SK-N-MC (cell line): ENCODE measurements around the gene SMC3.

Experiments
- DNase-seq: peaks from one replicate; pipeline ENCODE4 v3.0.0-alpha.2; 2011; ENCODE audit warnings: low read depth, low spot score
- H3K27ac ChIP-seq: fragments of 200-600 bp; sonication (generic); 2 replicates; pipeline ENCODE4 v1.5.1; 2016; ENCODE audit warnings: mixed run types
- H3K36me3 ChIP-seq: fragments of 200-600 bp; sonication (generic); 2 replicates; pipeline ENCODE4 v1.6.1; 2017; ENCODE audit warnings: antibody characterized with exemption, low read length, mixed read lengths; ENCODE audit not compliant: insufficient read depth
- H3K4me3 ChIP-seq: fragments of 200-600 bp; sonication (generic); 2 replicates; pipeline ENCODE4 v1.5.1; 2016
- H3K9ac ChIP-seq: fragments of 200-600 bp; sonication (generic); 2 replicates; pipeline ENCODE4 v1.8.0; 2017; ENCODE audit warnings: mixed run types, mixed read lengths; ENCODE audit not compliant: insufficient read length
- H3K9me3 ChIP-seq: fragments of 200-600 bp; sonication (generic); 2 replicates; pipeline ENCODE4 v1.6.1; 2017; ENCODE audit warnings: low read depth, mild to moderate bottlenecking, antibody characterized with exemption, low read length, moderate library complexity, mixed read lengths
- EZH2 ChIP-seq: fragments of 200-600 bp; sonication (generic); IDR thresholded peaks from one replicate; pipeline ENCODE4 v1.6.1; 2017; ENCODE audit warnings: antibody characterized with exemption
- FOXP2 ChIP-seq: optimal IDR thresholded peaks from 2 replicates; pipeline ENCODE3; 2011; ENCODE audit warnings: mild to moderate bottlenecking, moderate library complexity; ENCODE audit not compliant: insufficient read depth; ENCODE audit errors: extremely low read length, control extremely low read depth
- POLR2AphosphoS5 ChIP-seq: IDR thresholded peaks from 2 replicates; pipeline ENCODE4 v1.6.1; 2012; ENCODE audit warnings: mild to moderate bottlenecking, low read depth, low read length, borderline replicate concordance

SMC3 gene

DNA sequence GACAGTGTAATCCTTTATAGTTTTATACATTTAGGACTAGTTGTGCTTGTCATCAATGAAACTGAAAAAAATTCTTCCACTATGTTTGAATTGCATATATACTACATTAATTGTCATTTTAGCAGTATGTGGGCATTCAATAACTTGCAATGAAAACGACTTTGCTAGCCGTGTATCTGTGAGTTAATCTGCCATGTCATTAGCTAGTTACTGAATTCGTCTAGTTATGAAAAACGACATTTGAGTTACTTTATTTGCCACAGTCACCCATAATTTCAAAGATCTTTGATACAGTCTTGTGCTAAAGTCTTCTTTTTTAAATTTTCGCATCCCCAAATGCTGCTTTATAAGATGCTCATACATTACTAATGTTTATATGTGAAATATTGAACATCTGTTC, 18.3 kb upstream of the SMC3 start:
- no peak overlapping the region for H3K27ac ChIP-seq

DNA sequence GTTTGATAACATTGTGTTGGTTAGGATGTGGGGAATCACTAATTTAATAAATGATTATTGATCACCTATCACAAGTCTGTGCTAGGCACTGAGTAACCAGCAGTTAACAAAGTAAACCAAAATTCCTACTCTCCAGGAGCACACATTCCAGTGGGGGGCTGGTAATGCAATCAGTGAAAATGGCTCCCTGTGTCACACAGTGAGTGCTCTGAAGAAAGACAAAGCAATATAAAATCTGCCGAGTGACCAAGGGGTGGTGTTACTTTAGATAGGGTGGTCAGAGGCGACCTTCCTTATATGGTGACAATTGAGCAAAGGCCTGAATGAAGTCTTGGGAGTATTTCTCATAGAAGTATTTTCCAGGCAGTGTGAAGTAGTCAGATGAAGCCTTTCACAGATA, 13.6 kb upstream of the SMC3 start:
- DNase-seq, result no peak
- H3K27ac ChIP-seq, result no peak overlapping the region
- no peaks in the 10 kb centered on the region for H3K36me3 ChIP-seq
- no peak overlapping the region for H3K9ac ChIP-seq
- H3K9me3 ChIP-seq, result no peaks in the 10 kb centered on the region
- no peak overlapping the region for H3K4me3 ChIP-seq
- TF ChIP-seq EZH2 (no peak), FOXP2 (no peak), POLR2AphosphoS5 (no peak)

More for the DNA sequence above, 18.3 kb upstream of the SMC3 start:
- DNase-seq, result no peak
- H3K36me3 ChIP-seq, result no peaks in the 10 kb centered on the region
- TF ChIP-seq FOXP2 (no peak), POLR2AphosphoS5 (no peak)
- H3K9ac ChIP-seq, result no peak overlapping the region
- no peak overlapping the region for H3K4me3 ChIP-seq
- no peaks in the 10 kb centered on the region for H3K9me3 ChIP-seq

DNA sequence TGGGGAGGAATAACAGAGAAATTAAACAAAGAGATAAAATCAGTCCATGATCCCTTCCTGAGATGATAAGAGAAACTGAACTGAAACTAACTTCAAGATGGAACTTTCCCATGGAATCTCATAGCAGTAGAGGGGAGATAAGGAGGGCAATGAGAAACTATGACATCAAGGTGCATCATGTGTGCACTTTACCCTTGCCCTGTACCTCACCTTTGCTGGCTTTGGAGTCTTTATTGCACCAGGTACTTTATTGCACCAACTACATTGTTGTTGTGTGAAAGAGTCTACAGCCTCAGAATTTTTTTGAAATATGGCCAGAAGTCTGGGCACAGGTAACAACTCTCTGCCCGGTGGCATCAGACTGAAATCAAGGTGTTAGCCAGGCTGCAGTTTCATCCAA, 11.2 kb upstream of the SMC3 start:
- H3K36me3 ChIP-seq, result no peaks in the 10 kb centered on the region
- no peak for DNase-seq
- no peak overlapping the region for H3K27ac ChIP-seq
- H3K9ac ChIP-seq, result no peak overlapping the region
- H3K4me3 ChIP-seq, result no peak overlapping the region
- H3K9me3 ChIP-seq, result no peaks in the 10 kb centered on the region
- no peak for TF ChIP-seq EZH2
- no peak for TF ChIP-seq FOXP2
- no peak for TF ChIP-seq POLR2AphosphoS5

DNA sequence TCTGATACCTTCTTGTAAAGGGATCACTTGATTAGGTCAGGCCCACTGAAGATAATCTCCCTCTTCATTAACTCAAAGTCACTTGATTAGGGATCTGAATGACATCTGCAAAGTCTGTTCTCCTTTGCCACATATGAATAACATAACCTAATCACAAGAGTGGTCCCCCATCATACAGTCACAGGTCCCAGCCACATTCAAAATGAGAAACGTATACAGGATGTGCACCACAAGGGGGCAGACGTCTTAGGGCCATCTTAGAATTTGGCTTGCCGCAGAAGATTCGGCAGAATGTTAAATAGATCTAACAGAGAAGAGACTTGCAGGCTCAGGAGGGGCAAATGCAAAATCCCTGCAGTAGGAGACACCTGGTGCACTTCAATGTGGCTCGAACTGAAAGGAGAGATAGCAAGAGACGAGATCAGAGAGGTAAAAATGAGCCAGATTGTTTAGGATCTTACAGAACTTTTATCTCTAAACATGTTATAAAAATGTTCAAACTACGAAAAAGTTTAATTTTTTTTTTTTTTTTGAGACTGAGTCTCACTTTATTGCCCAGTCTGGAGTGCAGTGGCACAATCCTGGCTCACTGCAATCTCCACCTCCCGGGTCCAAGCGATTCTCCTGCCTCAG, 10.4 kb upstream of the SMC3 start:
- no peak for DNase-seq
- TF ChIP-seq FOXP2, result no peak
- TF ChIP-seq EZH2, result no peak
- no peak for TF ChIP-seq POLR2AphosphoS5
- no peak overlapping the region for H3K9ac ChIP-seq

DNA sequence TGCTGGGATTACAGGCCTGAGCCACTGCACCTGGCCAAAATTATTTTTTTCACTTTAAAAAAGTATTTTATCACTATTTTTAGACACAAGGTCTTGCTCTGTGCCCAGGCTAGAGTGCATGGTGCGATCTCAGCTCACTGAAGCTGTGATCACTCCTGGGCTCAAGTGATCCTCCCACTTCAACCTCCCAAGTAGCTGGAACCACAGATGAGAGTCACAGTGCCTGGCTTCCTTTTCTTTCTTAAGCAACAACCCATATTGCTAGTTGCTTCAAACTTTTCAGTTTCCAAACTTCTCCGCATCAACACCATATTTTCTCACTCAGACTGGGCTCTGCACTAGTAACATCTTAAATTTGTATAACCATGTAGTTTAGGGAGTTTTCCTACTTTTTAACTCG, 9.5 kb upstream of the SMC3 start:
- H3K9me3 ChIP-seq, result no peaks in the 10 kb centered on the region
- DNase-seq, result no peak
- H3K9ac ChIP-seq, result no peak overlapping the region
- H3K4me3 ChIP-seq, result no peak overlapping the region
- H3K27ac ChIP-seq, result no peak overlapping the region
- no peaks in the 10 kb centered on the region for H3K36me3 ChIP-seq
- TF ChIP-seq FOXP2, result no peak
- no peak for TF ChIP-seq POLR2AphosphoS5
- TF ChIP-seq EZH2, result no peak

More for the DNA sequence above, 10.4 kb upstream of the SMC3 start:
- no peaks in the 10 kb centered on the region for H3K9me3 ChIP-seq
- H3K36me3 ChIP-seq, result no peaks in the 10 kb centered on the region
- no peak overlapping the region for H3K27ac ChIP-seq
- H3K4me3 ChIP-seq, result no peak overlapping the region

DNA sequence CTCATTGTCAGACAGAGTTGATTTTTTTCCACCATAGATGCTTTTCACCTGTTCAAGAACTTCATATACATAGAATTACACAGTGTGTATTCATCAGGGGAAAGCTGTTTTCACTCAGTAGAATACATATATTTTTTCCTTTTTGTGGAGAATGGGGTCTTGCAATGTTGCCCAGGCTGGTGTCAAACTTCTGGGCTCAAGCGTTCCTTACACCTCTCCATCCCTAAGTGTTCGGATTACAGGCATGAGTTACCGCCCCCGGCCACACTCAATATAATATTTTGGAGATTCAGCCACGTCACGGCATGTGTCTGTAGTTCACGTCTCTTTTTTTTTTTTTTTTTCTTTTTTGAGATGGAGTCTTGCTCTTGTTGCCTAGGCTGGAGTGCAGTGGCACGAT, 7.5 kb upstream of the SMC3 start:
- Histone ChIP-seq H3K9ac (no peak overlapping the region), H3K9me3 (no peaks in the 10 kb centered on the region), H3K27ac (no peak overlapping the region), H3K36me3 (no peaks in the 10 kb centered on the region), H3K4me3 (no peak overlapping the region)
- no peak for TF ChIP-seq FOXP2
- TF ChIP-seq EZH2, result no peak
- no peak for TF ChIP-seq POLR2AphosphoS5
- DNase-seq, result no peak

DNA sequence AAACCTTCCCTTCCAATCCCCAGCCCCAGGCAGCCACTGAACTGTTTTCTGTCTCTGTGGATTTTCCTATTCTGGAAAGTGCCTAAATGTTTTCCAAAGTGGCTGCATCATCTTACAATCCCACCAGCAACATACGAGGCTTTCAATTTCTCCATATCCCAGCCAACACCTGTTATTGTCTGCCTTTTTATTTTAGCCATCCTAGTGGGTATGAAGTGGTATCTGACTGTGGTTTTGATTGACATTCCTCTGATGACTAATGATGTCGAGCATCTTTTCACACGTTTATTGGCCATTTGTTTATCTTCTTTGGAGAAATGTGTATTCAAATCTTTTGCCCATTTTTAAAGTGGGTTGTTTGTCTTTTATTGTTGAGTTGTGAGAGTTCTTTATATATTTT, 6.2 kb upstream of the SMC3 start:
- no peaks in the 10 kb centered on the region for H3K36me3 ChIP-seq
- no peak for DNase-seq
- TF ChIP-seq EZH2 (no peak), FOXP2 (no peak), POLR2AphosphoS5 (no peak)

DNA sequence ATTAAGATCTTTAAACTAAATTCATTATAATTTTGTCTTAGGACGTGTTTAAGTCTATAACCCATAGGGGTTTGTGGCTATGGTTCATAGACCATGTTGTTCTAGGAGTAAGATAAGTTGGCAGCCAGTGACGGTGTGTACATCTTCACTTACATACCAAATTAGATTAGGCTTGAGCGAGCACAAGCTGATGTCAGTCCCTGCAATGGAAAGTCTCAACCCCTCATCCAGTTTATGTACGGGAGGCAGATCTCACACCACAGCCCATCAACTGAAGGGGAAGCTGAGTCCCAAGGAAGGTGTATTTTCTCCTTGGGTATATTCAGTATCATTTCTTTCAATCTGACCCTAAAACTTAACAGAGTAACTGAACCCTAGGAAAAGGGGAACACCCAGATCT, 5.1 kb upstream of the SMC3 start:
- H3K36me3 ChIP-seq, result no peaks in the 10 kb centered on the region

More for the DNA sequence above, 6.2 kb upstream of the SMC3 start:
- Histone ChIP-seq H3K4me3 (no peak overlapping the region), H3K9ac (no peak overlapping the region), H3K27ac (no peak overlapping the region), H3K9me3 (no peaks in the 10 kb centered on the region)

DNA sequence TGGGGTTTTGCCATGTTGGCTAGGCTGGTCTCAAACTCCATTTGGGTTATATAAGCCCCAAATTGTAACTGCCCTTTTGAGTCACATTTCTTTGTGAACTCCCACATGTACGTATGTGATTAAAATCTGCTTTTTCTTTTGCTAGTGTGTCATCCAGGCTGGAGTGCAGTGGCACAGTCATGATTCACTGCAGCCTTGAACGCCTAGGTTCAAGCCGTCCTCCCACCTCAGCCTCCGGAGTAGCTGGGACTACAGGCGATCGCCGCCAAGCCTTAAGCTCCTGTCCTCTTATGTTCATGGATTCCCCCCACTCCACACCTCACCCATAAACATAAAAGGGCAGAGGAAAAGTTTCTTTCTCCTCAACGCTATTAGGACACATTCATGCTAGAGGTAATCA, 4.4 kb upstream of the SMC3 start:
- TF ChIP-seq POLR2AphosphoS5 (no peak), EZH2 (no peak), FOXP2 (no peak)
- H3K27ac ChIP-seq, result no peak overlapping the region

More for the DNA sequence above, 5.1 kb upstream of the SMC3 start:
- no peak overlapping the region for H3K9ac ChIP-seq
- no peaks in the 10 kb centered on the region for H3K9me3 ChIP-seq
- TF ChIP-seq EZH2, result no peak
- no peak for TF ChIP-seq FOXP2
- no peak for TF ChIP-seq POLR2AphosphoS5
- H3K4me3 ChIP-seq, result no peak overlapping the region
- H3K27ac ChIP-seq, result no peak overlapping the region
- DNase-seq, result no peak

More for the DNA sequence above, 4.4 kb upstream of the SMC3 start:
- Histone ChIP-seq H3K36me3 (no peaks in the 10 kb centered on the region), H3K4me3 (no peak overlapping the region), H3K9ac (no peak overlapping the region), H3K9me3 (no peaks in the 10 kb centered on the region)
- no peak for DNase-seq
